Measurements from ENCODE around the gene RBP7. TPM values are rescaled to one million over a fixed set of nuclear protein-coding genes. Genes with fewer than 3 reads are reported as not detected.
A peak's percentile ranks its signal among the peaks of the same experiment; 100 is the strongest.

RBP7 gene
- total and polyA plus RNA-seq, 2 experiments from 2014 or later = 0.86 to 2.3 TPM

GRCh38 chr1:10033359-10033845, 36.4 kb downstream of the RBP7 start:
- no peak for TF ChIP-seq CTCF (IDR thresholded peaks at IDR 0.05; ENCODE audit: low read depth, low read length)
- peak overlapping the region; percentile 97 for H3K27ac ChIP-seq
- peaks cover 16% of the 10 kb centered on the region for H3K4me1 ChIP-seq (ENCODE audit: low read depth)
- H3K27me3 ChIP-seq = no peaks in the 10 kb centered on the region
- no peaks in the 10 kb centered on the region for H3K36me3 ChIP-seq
- DNase-seq (ENCODE audit: low read depth in 1 of 2, low spot score in 1 of 2) = peak; percentile 34 to 44
- H3K9me3 ChIP-seq (ENCODE audit: low read depth) = no peaks in the 10 kb centered on the region
- peak overlapping the region; percentile 71 for H3K4me3 ChIP-seq

- no peak overlapping the region for H3K4me3 ChIP-seq
- no peaks in the 10 kb centered on the region for H3K36me3 ChIP-seq
- DNase-seq (ENCODE audit: low read depth in 1 of 2, low spot score in 1 of 2) = no peak
- no peaks in the 10 kb centered on the region for H3K27me3 ChIP-seq
- H3K27ac ChIP-seq = no peak overlapping the region
- H3K4me1 ChIP-seq (ENCODE audit: low read depth) = peaks cover 13% of the 10 kb centered on the region
- TF ChIP-seq CTCF (IDR thresholded peaks at IDR 0.05; ENCODE audit: low read depth, low read length) = no peak
- no peaks in the 10 kb centered on the region for H3K9me3 ChIP-seq (ENCODE audit: low read depth)
Measured at GRCh38 chr1:10042746-10043145, 45.7 kb downstream of the RBP7 start.

GRCh38 chr1:10045480-10046355, 48.7 kb downstream of the RBP7 start:
- Histone ChIP-seq H3K9me3 (ENCODE audit: low read depth) (no peaks in the 10 kb centered on the region), H3K36me3 (no peaks in the 10 kb centered on the region), H3K4me3 (no peak overlapping the region), H3K27me3 (no peaks in the 10 kb centered on the region), H3K27ac (peak overlapping the region; percentile 73), H3K4me1 (ENCODE audit: low read depth) (peaks cover 15% of the 10 kb centered on the region)
- TF ChIP-seq CTCF (IDR thresholded peaks at IDR 0.05; ENCODE audit: low read depth, low read length) = no peak
- DNase-seq (ENCODE audit: low read depth in 1 of 2, low spot score in 1 of 2) = peak in 1 of 2 donors; percentile 64

- peak in 1 of 2 donors; percentile 32 for DNase-seq (ENCODE audit: low read depth in 1 of 2, low spot score in 1 of 2)
- no peaks in the 10 kb centered on the region for H3K9me3 ChIP-seq (ENCODE audit: low read depth)
- H3K4me1 ChIP-seq (ENCODE audit: low read depth) = peaks cover 15% of the 10 kb centered on the region
- H3K4me3 ChIP-seq = no peak overlapping the region
- H3K27ac ChIP-seq = peak overlapping the region; percentile 73
- TF ChIP-seq CTCF (IDR thresholded peaks at IDR 0.05; ENCODE audit: low read depth, low read length) = no peak
- H3K27me3 ChIP-seq = no peaks in the 10 kb centered on the region
- H3K36me3 ChIP-seq = no peaks in the 10 kb centered on the region
Measured at GRCh38 chr1:10046356-10047085, 49.5 kb downstream of the RBP7 start.

GRCh38 chr1:10048601-10049000, 51.6 kb downstream of the RBP7 start:
- no peaks in the 10 kb centered on the region for H3K36me3 ChIP-seq
- H3K27me3 ChIP-seq = no peaks in the 10 kb centered on the region
- H3K4me1 ChIP-seq (ENCODE audit: low read depth) = peaks cover 15% of the 10 kb centered on the region
- H3K4me3 ChIP-seq = no peak overlapping the region
- no peak for TF ChIP-seq CTCF (IDR thresholded peaks at IDR 0.05; ENCODE audit: low read depth, low read length)
- no peak overlapping the region for H3K27ac ChIP-seq
- H3K9me3 ChIP-seq (ENCODE audit: low read depth) = no peaks in the 10 kb centered on the region
- no peak for DNase-seq (ENCODE audit: low read depth in 1 of 2, low spot score in 1 of 2)
